Upper lobe of left lung (tissue), 6 donors: ENCODE results near the gene ITPRIPL2. TPM values are rescaled to one million over a fixed set of nuclear protein-coding genes. Genes with fewer than 3 reads are reported as not detected.

Experiments used
- ATAC-seq, 2 donors: fragments of 200-7000 bp; cut with Tn5 transposase; one replicate each; pipeline ENCODE4 v1.9.1; 2022; ENCODE audit warnings: mild to moderate bottlenecking in 2 of 2, moderate library complexity in 2 of 2; ENCODE audit not compliant: low FRiP score in 2 of 2
- DNase-seq, 2 donors: peaks; one replicate each; pipeline ENCODE4 v3.0.0-alpha.2; 2019 to 2020
- H3K27ac ChIP-seq, 4 donors: fragments of 200-600 bp; sonication (generic); one replicate each; pipeline ENCODE4 v1.5.1; 2016 to 2019
- H3K27me3 ChIP-seq, 4 donors: fragments of 200-600 bp; sonication (generic); one replicate each; pipeline ENCODE4 v1.5.1; 2017 to 2019
- H3K36me3 ChIP-seq, 4 donors: fragments of 200-600 bp; sonication (generic); one replicate each; pipeline ENCODE4 v1.5.1; 2016 to 2019
- H3K4me1 ChIP-seq, 4 donors: fragments of 200-600 bp; sonication (generic); one replicate each; pipeline ENCODE4 v1.5.1; 2018 to 2019
- H3K4me3 ChIP-seq, 4 donors: fragments of 200-600 bp; sonication (generic); one replicate each; pipeline ENCODE4 v1.5.1; 2017 to 2019; ENCODE audit warnings: mild to moderate bottlenecking in 2 of 4, moderate library complexity in 1 of 4
- H3K9me3 ChIP-seq, 4 donors: fragments of 200-600 bp; sonication (generic); one replicate each; pipeline ENCODE4 v1.5.1; 2018 to 2019
- CTCF ChIP-seq, 6 experiments: fragments of 450-650 bp in 4 of 6; fragments of 200-600 bp in 2 of 6; sonication (generic) in 2 of 6; IDR thresholded peaks; one replicate each; pipeline ENCODE4 v1.5.1; 2016 to 2019; ENCODE audit warnings: antibody characterized with exemption in 6 of 6
- EP300 ChIP-seq, 4 donors: sonication (generic); formaldehyde crosslinking; IDR thresholded peaks; one replicate each; pipeline ENCODE4 v1.5.1; 2017; ENCODE audit warnings: antibody characterized with exemption in 4 of 4, control low read depth in 2 of 4
- POLR2A ChIP-seq, 4 donors: fragments of 450-650 bp; IDR thresholded peaks; one replicate each; pipeline ENCODE4 v1.5.1; 2016 to 2017; ENCODE audit warnings: antibody characterized with exemption in 4 of 4, mild to moderate bottlenecking in 2 of 4
- POLR2AphosphoS5 ChIP-seq, 2 donors: sonication (generic); formaldehyde crosslinking; IDR thresholded peaks; one replicate each; pipeline ENCODE4 v1.5.1; 2017; ENCODE audit warnings: antibody characterized with exemption in 2 of 2
- WGBS, 2 donors: methylation state at CpG; one replicate each; pipeline ENCODE4 v1.1.5; 2017 to 2018; 5-methylcytosine and 5-hydroxymethylcytosine counted together
- total RNA-seq, 6 donors: library from RNA; depleted of rRNA in 4 of 6; stranded (reverse); fragments of >200 nt in 4 of 6; gene quantifications; one replicate each; pipeline versions ENCODE4 v1.1.0 to v1.2.1, GENCODE V29; 2016 to 2021
- donor health status: DM: no; HTN: no; CAD: no; lungs with moderate emphysema.
- donor health status: DM: no; HTN: yes; CAD: no; lungs with severe emphysema.

The ITPRIPL2 gene
- total RNA-seq, 6 donors from 2014 or later, result 39.9 to 90.6 (median 57.5) TPM

- H3K4me3 ChIP-seq, result no peak overlapping the region
- H3K27ac ChIP-seq, result peak overlapping the region in 1 of 4 donors; percentile 65
- TF ChIP-seq EP300 (IDR thresholded peaks at IDR 0.05), result no peak
- no peak for TF ChIP-seq POLR2AphosphoS5 (IDR thresholded peaks at IDR 0.05)
- TF ChIP-seq CTCF (IDR thresholded peaks at IDR 0.05), result no peak
- no peak for TF ChIP-seq POLR2A (IDR thresholded peaks at IDR 0.05)
- H3K27me3 ChIP-seq, result no peaks in the 10 kb centered on the region
- no peak for ATAC-seq
- 82 to 85% methylated on average over 2 of the region's 2 CpGs for WGBS, 2 donors
- no peak for DNase-seq
- no peaks in the 10 kb centered on the region for H3K9me3 ChIP-seq
- H3K36me3 ChIP-seq, result no peaks in the 10 kb centered on the region
- peaks cover 0 to 7% (median 3%) of the 10 kb centered on the region in 4 donors for H3K4me1 ChIP-seq
These were observed 20.9 kb upstream of the ITPRIPL2 start for GRCh38 chr16:19092653-19093410.

- no peak for DNase-seq
- H3K36me3 ChIP-seq, result no peaks in the 10 kb centered on the region
- no peaks in the 10 kb centered on the region for H3K27me3 ChIP-seq
- WGBS, 2 donors, result 83 to 86% methylated on average over 15 of the region's 15 CpGs
- TF ChIP-seq POLR2A (IDR thresholded peaks at IDR 0.05) (no peak), EP300 (IDR thresholded peaks at IDR 0.05) (no peak), CTCF (IDR thresholded peaks at IDR 0.05) (no peak), POLR2AphosphoS5 (IDR thresholded peaks at IDR 0.05) (no peak)
- ATAC-seq, result no peak
- no peaks in the 10 kb centered on the region for H3K9me3 ChIP-seq
- no peak overlapping the region for H3K27ac ChIP-seq
- peaks cover 0 to 5% (median 2%) of the 10 kb centered on the region in 4 donors for H3K4me1 ChIP-seq
- no peak overlapping the region for H3K4me3 ChIP-seq
These were observed 19.9 kb upstream of the ITPRIPL2 start for GRCh38 chr16:19093631-19094541.

GRCh38 chr16:19094542-19095365, 19.0 kb upstream of the ITPRIPL2 start:
- Histone ChIP-seq H3K36me3 (no peaks in the 10 kb centered on the region), H3K4me3 (no peak overlapping the region), H3K27me3 (no peaks in the 10 kb centered on the region), H3K4me1 (peaks cover 0 to 5% (median 2%) of the 10 kb centered on the region in 4 donors), H3K27ac (no peak overlapping the region), H3K9me3 (no peaks in the 10 kb centered on the region)
- no peak for DNase-seq
- no peak for ATAC-seq
- 68 to 71% methylated on average over 11 of the region's 11 CpGs for WGBS, 2 donors
- TF ChIP-seq POLR2AphosphoS5 (IDR thresholded peaks at IDR 0.05) (no peak), EP300 (IDR thresholded peaks at IDR 0.05) (no peak), CTCF (IDR thresholded peaks at IDR 0.05) (no peak), POLR2A (IDR thresholded peaks at IDR 0.05) (no peak)

GRCh38 chr16:19095654-19096053, 18.1 kb upstream of the ITPRIPL2 start:
- no peak overlapping the region for H3K4me3 ChIP-seq
- DNase-seq (no peak), ATAC-seq (no peak)
- H3K4me1 ChIP-seq, result peaks cover 0 to 5% (median 2%) of the 10 kb centered on the region in 4 donors
- H3K9me3 ChIP-seq, result no peaks in the 10 kb centered on the region
- no peaks in the 10 kb centered on the region for H3K27me3 ChIP-seq
- no peaks in the 10 kb centered on the region for H3K36me3 ChIP-seq
- H3K27ac ChIP-seq, result no peak overlapping the region
- WGBS, 2 donors, result 83 to 90% methylated on average over 5 of the region's 5 CpGs
- no peak for TF ChIP-seq EP300 (IDR thresholded peaks at IDR 0.05)
- TF ChIP-seq POLR2AphosphoS5 (IDR thresholded peaks at IDR 0.05), result no peak
